Measurements from ENCODE around the gene DYNLT2.

GRCh38 chr6:169789944-169790927 lies 38.9 kb upstream of the DYNLT2 start:
- peak; percentile 90 to 98 (median 96) for TF ChIP-seq CTCF (IDR thresholded peaks at IDR 0.05 in 8 of 11, conservative IDR thresholded peaks at IDR 0.05 in 3 of 11)
- TF ChIP-seq POLR2A (IDR thresholded peaks at IDR 0.05) = no peak
- TF ChIP-seq POLR2AphosphoS5 (IDR thresholded peaks at IDR 0.05) = peak; percentile 40 to 75 (median 41)
